Mesothelial cell of epicardium (in vitro differentiated cells): Measurements from ENCODE around the gene PHACTR1. TPM values are rescaled to one million over a fixed set of nuclear protein-coding genes. Genes with fewer than 3 reads are reported as not detected.

Experiments used
- DNase-seq, 2 experiments: peaks; one replicate each; pipeline ENCODE4 v3.0.0; 2021; ENCODE audit warnings: low spot score in 2 of 2; ENCODE audit not compliant: unreplicated experiment in 2 of 2
- H3K27ac Mint-ChIP-seq: 2 replicates; pipeline ENCODE4 v1.8.0; 2021; ENCODE audit warnings: mixed read lengths
- H3K27me3 Mint-ChIP-seq: 2 replicates; pipeline ENCODE4 v1.8.0; 2021; ENCODE audit warnings: low read depth, mixed read lengths
- H3K36me3 Mint-ChIP-seq: 2 replicates; pipeline ENCODE4 v1.8.0; 2021; ENCODE audit warnings: mixed read lengths
- H3K4me1 Mint-ChIP-seq: 2 replicates; pipeline ENCODE4 v1.8.0; 2021; ENCODE audit warnings: mixed read lengths
- H3K4me3 Mint-ChIP-seq: 2 replicates; pipeline ENCODE4 v1.8.0; 2021; ENCODE audit warnings: mild to moderate bottlenecking, moderate library complexity, mixed read lengths
- H3K9me3 Mint-ChIP-seq: 2 replicates; pipeline ENCODE4 v1.8.0; 2021; ENCODE audit warnings: mixed read lengths
- CTCF ChIP-seq: fragments of 200-600 bp; sonication (generic); IDR thresholded peaks from one replicate; pipeline ENCODE4 v1.5.0; 2021; ENCODE audit warnings: antibody characterized with exemption; ENCODE audit not compliant: unreplicated experiment
- total RNA-seq: library from RNA; stranded (reverse); gene quantifications from 3 replicates; pipeline ENCODE4 v1.2.1, GENCODE V29; 2021

PHACTR1 gene
- total RNA-seq, 1 donor from 2014 or later = 0.76 TPM

- peaks cover 9% of the 10 kb centered on the region for H3K4me1 Mint-ChIP-seq
- no peaks in the 10 kb centered on the region for H3K36me3 Mint-ChIP-seq
- H3K4me3 Mint-ChIP-seq = no peak overlapping the region
- DNase-seq = no peak
- H3K9me3 Mint-ChIP-seq = no peaks in the 10 kb centered on the region
- TF ChIP-seq CTCF = no peak
- H3K27ac Mint-ChIP-seq = no peak overlapping the region
- H3K27me3 Mint-ChIP-seq = peaks cover 15% of the 10 kb centered on the region
Measured at GRCh38 chr6:12849809-12850198, 133.2 kb downstream of the PHACTR1 start.

GRCh38 chr6:12851123-12851695, 134.6 kb downstream of the PHACTR1 start:
- H3K9me3 Mint-ChIP-seq = no peaks in the 10 kb centered on the region
- H3K27me3 Mint-ChIP-seq = peaks cover 15% of the 10 kb centered on the region
- TF ChIP-seq CTCF = no peak
- no peaks in the 10 kb centered on the region for H3K36me3 Mint-ChIP-seq
- no peaks in the 10 kb centered on the region for H3K4me1 Mint-ChIP-seq
- H3K4me3 Mint-ChIP-seq = no peak overlapping the region
- no peak for DNase-seq
- H3K27ac Mint-ChIP-seq = no peak overlapping the region

- Mint-ChIP-seq H3K4me3 (no peak overlapping the region), H3K4me1 (no peaks in the 10 kb centered on the region), H3K27ac (no peak overlapping the region), H3K9me3 (no peaks in the 10 kb centered on the region), H3K36me3 (no peaks in the 10 kb centered on the region), H3K27me3 (peaks cover 37% of the 10 kb centered on the region)
- TF ChIP-seq CTCF = no peak
- no peak for DNase-seq
Measured at GRCh38 chr6:12861603-12862002, 145.0 kb downstream of the PHACTR1 start.

- H3K4me1 Mint-ChIP-seq = no peaks in the 10 kb centered on the region
- no peaks in the 10 kb centered on the region for H3K9me3 Mint-ChIP-seq
- H3K4me3 Mint-ChIP-seq = no peak overlapping the region
Measured at GRCh38 chr6:12865117-12865516, 148.6 kb downstream of the PHACTR1 start.

GRCh38 chr6:12865671-12866181, 149.2 kb downstream of the PHACTR1 start:
- DNase-seq = no peak
- Mint-ChIP-seq H3K36me3 (no peaks in the 10 kb centered on the region), H3K4me3 (no peak overlapping the region), H3K27ac (no peak overlapping the region), H3K4me1 (no peaks in the 10 kb centered on the region), H3K9me3 (no peaks in the 10 kb centered on the region), H3K27me3 (peaks cover 33% of the 10 kb centered on the region)
- no peak for TF ChIP-seq CTCF

More at GRCh38 chr6:12865117-12865516, 148.6 kb downstream of the PHACTR1 start:
- Mint-ChIP-seq H3K36me3 (no peaks in the 10 kb centered on the region), H3K27ac (no peak overlapping the region), H3K27me3 (peaks cover 36% of the 10 kb centered on the region)
- no peak for DNase-seq
- TF ChIP-seq CTCF = no peak
